OCI-LY3 (cell line): ENCODE measurements around the gene XPO5.

Source experiments
- H2AFZ ChIP-seq: fragments of 200-600, 300-600 bp; shearing (Covaris generic); 2 replicates; pipeline ENCODE4 v1.6.0; 2014; ENCODE audit warnings: antibody characterized with exemption, low read depth, low read length
- H3K27ac ChIP-seq: fragments of 200-600, 300-600 bp; sonication (generic); 2 replicates; pipeline ENCODE4 v1.5.1; 2014; ENCODE audit warnings: mild to moderate bottlenecking, low read length, moderate library complexity, mixed read lengths
- H3K27me3 ChIP-seq: fragments of 200-600, 300-600 bp; sonication (generic); 2 replicates; pipeline ENCODE4 v1.6.1; 2014; ENCODE audit warnings: low read depth, low read length, mixed read lengths
- H3K36me3 ChIP-seq: fragments of 200-600, 300-600 bp; sonication (generic); replicated peaks from 2 replicates; pipeline ENCODE3; 2014; ENCODE audit warnings: low read depth, low read length, mixed read lengths
- H3K4me1 ChIP-seq: fragments of 300-600, 200-600 bp; sonication (generic); 2 replicates; pipeline ENCODE4 v1.6.1; 2014; ENCODE audit warnings: low read length, mixed read lengths
- H3K4me2 ChIP-seq: fragments of 200-600, 300-600 bp; sonication (generic); 2 replicates; pipeline ENCODE4 v1.6.1; 2014; ENCODE audit warnings: low read length, mixed read lengths
- H3K4me3 ChIP-seq: fragments of 300-600, 200-600 bp; sonication (generic); 2 replicates; pipeline ENCODE4 v1.5.1; 2014; ENCODE audit warnings: antibody characterized with exemption, mild to moderate bottlenecking, low read length, moderate library complexity
- H3K79me2 ChIP-seq: fragments of 300-600, 200-600 bp; shearing (Covaris generic); 2 replicates; pipeline ENCODE4 v1.6.1; 2014; ENCODE audit warnings: mild to moderate bottlenecking, low read length, mixed read lengths
- H3K9ac ChIP-seq: fragments of 300-600, 200-600 bp; shearing (Covaris generic); 2 replicates; pipeline ENCODE4 v1.6.0; 2014; ENCODE audit warnings: mild to moderate bottlenecking, low read length, moderate library complexity
- H3K9me3 ChIP-seq: fragments of 200-600, 300-600 bp; shearing (Covaris generic); 2 replicates; pipeline ENCODE4 v1.6.1; 2014; ENCODE audit warnings: low read length, mixed read lengths; ENCODE audit not compliant: insufficient read depth
- H4K20me1 ChIP-seq: fragments of 200-600, 300-600 bp; sonication (generic); 2 replicates; pipeline ENCODE4 v1.6.1; 2016; ENCODE audit warnings: low read length, mixed read lengths; ENCODE audit not compliant: insufficient read depth
- CTCF ChIP-seq: fragments of 200-600, 300-600 bp; sonication (generic); IDR thresholded peaks from 2 replicates; pipeline ENCODE4 v1.5.1; 2014; ENCODE audit warnings: antibody characterized with exemption, low read length, low read depth
- EZH2phosphoT487 ChIP-seq: fragments of 200-600 bp; shearing (Covaris generic); IDR thresholded peaks from 2 replicates; pipeline ENCODE4 v1.6.1; 2018; ENCODE audit warnings: antibody characterized with exemption, mixed run types, low read depth

The XPO5 gene

GRCh38 chr6:43509984-43510826 is 65.6 kb downstream of the XPO5 start, which contains the start of gene LRRC73:
LRRC73 (minus strand) TSS chr6:43510346; CDS start chr6:43509785, 561 bp downstream.
- Histone ChIP-seq H3K4me1 (peaks cover 16% of the 10 kb centered on the region; the same call in 1 of the 2 replicates), H3K9me3 (no peaks in the 10 kb centered on the region), H3K27me3 (peaks cover 7% of the 10 kb centered on the region), H2AFZ (peak within 1 kb of the TSS; percentile 29; the same call in 1 of the 2 replicates), H3K36me3 (peaks cover 28% of the 10 kb centered on the region), H4K20me1 (no peaks in the 10 kb centered on the region), H3K4me3 (peak within 1 kb of the TSS; percentile 79), H3K27ac (no peak within 1 kb of the TSS), H3K79me2 (peaks cover 7% of the 10 kb centered on the region), H3K9ac (peak within 1 kb of the TSS; percentile 60), H3K4me2 (peak within 1 kb of the TSS; percentile 95)
- TF ChIP-seq EZH2phosphoT487 (no peak), CTCF (no peak)

- Histone ChIP-seq H3K9me3 (no peaks in the 10 kb centered on the region), H3K27me3 (peaks cover 7% of the 10 kb centered on the region), H3K4me1 (peaks cover 13% of the 10 kb centered on the region; the same call in 1 of the 2 replicates), H3K27ac (no peak overlapping the region), H3K9ac (peak overlapping the region; percentile 29), H4K20me1 (no peaks in the 10 kb centered on the region), H3K4me2 (peak overlapping the region; percentile 95), H3K36me3 (peaks cover 27% of the 10 kb centered on the region), H3K4me3 (peak overlapping the region; percentile 79), H3K79me2 (peaks cover 2% of the 10 kb centered on the region), H2AFZ (peak overlapping the region; percentile 29; the same call in 1 of the 2 replicates)
- TF ChIP-seq EZH2phosphoT487 (no peak), CTCF (no peak)
Measured at GRCh38 chr6:43509142-43509983, 66.5 kb downstream of the XPO5 start.

- no peak for TF ChIP-seq EZH2phosphoT487
- no peak for TF ChIP-seq CTCF
- Histone ChIP-seq H3K4me3 (no peak overlapping the region), H3K9me3 (no peaks in the 10 kb centered on the region), H4K20me1 (no peaks in the 10 kb centered on the region), H3K79me2 (no peaks in the 10 kb centered on the region), H3K27ac (no peak overlapping the region), H3K4me2 (peak overlapping the region; percentile 95; the same call in 1 of the 2 replicates), H2AFZ (no peak overlapping the region), H3K4me1 (peaks cover 13% of the 10 kb centered on the region; the same call in 1 of the 2 replicates), H3K36me3 (peaks cover 29% of the 10 kb centered on the region), H3K9ac (no peak overlapping the region), H3K27me3 (peaks cover 7% of the 10 kb centered on the region)
Measured at GRCh38 chr6:43508481-43509141, 67.2 kb downstream of the XPO5 start.
